Activated naive CD8-positive, alpha-beta T cell (primary cell): ENCODE results near the gene TRPM4.
"Not testable (repeated sequence)": the region's sequence is repeated elsewhere in the genome, so short reads cannot be mapped to it uniquely, and the experiment has no call there.

Experiments used
- H3K27ac Mint-ChIP-seq: one replicate; pipeline ENCODE4 v1.8.0; 2021; ENCODE audit warnings: mixed read lengths
- H3K27me3 Mint-ChIP-seq: one replicate; pipeline ENCODE4 v1.8.0; 2021; ENCODE audit warnings: mixed read lengths
- H3K36me3 Mint-ChIP-seq: one replicate; pipeline ENCODE4 v1.8.0; 2021; ENCODE audit warnings: mixed read lengths
- H3K4me1 Mint-ChIP-seq: one replicate; pipeline ENCODE4 v1.8.0; 2021; ENCODE audit warnings: low read depth, mixed read lengths
- H3K4me3 Mint-ChIP-seq: one replicate; pipeline ENCODE4 v1.8.0; 2021; ENCODE audit warnings: mild to moderate bottlenecking, mixed read lengths
- H3K9me3 Mint-ChIP-seq: one replicate; pipeline ENCODE4 v1.8.0; 2021; ENCODE audit warnings: low read depth, mixed read lengths

Gene TRPM4

GRCh38 chr19:49136771-49137171 lies 20.8 kb upstream of the TRPM4 start:
- no peak overlapping the region for H3K27ac Mint-ChIP-seq
- peaks cover 19% of the 10 kb centered on the region for H3K4me1 Mint-ChIP-seq
- no peak overlapping the region for H3K4me3 Mint-ChIP-seq
- no peaks in the 10 kb centered on the region for H3K9me3 Mint-ChIP-seq
- H3K36me3 Mint-ChIP-seq, result no peaks in the 10 kb centered on the region
- peaks cover 3% of the 10 kb centered on the region for H3K27me3 Mint-ChIP-seq

GRCh38 chr19:49140951-49141350 lies 16.6 kb upstream of the TRPM4 start:
- peaks cover 10% of the 10 kb centered on the region for H3K27me3 Mint-ChIP-seq
- no peaks in the 10 kb centered on the region for H3K9me3 Mint-ChIP-seq
- H3K4me1 Mint-ChIP-seq, result peaks cover 18% of the 10 kb centered on the region
- H3K27ac Mint-ChIP-seq, result no peak overlapping the region
- H3K4me3 Mint-ChIP-seq, result no peak overlapping the region
- no peaks in the 10 kb centered on the region for H3K36me3 Mint-ChIP-seq

GRCh38 chr19:49141352-49141751 lies 16.2 kb upstream of the TRPM4 start:
- Mint-ChIP-seq H3K9me3 (no peaks in the 10 kb centered on the region), H3K27ac (no peak overlapping the region), H3K27me3 (peaks cover 10% of the 10 kb centered on the region), H3K36me3 (no peaks in the 10 kb centered on the region), H3K4me3 (peak overlapping the region; percentile 18), H3K4me1 (peaks cover 18% of the 10 kb centered on the region)

- peaks cover 18% of the 10 kb centered on the region for H3K4me1 Mint-ChIP-seq
- H3K4me3 Mint-ChIP-seq, result peak overlapping the region; percentile 77
- H3K36me3 Mint-ChIP-seq, result no peaks in the 10 kb centered on the region
- H3K27me3 Mint-ChIP-seq, result peaks cover 15% of the 10 kb centered on the region
- no peaks in the 10 kb centered on the region for H3K9me3 Mint-ChIP-seq
- no peak overlapping the region for H3K27ac Mint-ChIP-seq
Measured at GRCh38 chr19:49142866-49143335, 14.7 kb upstream of the TRPM4 start.

GRCh38 chr19:49145573-49146407 lies 11.8 kb upstream of the TRPM4 start:
- H3K4me1 Mint-ChIP-seq, result peaks cover 28% of the 10 kb centered on the region
- peaks cover 21% of the 10 kb centered on the region for H3K27me3 Mint-ChIP-seq
- no peaks in the 10 kb centered on the region for H3K9me3 Mint-ChIP-seq
- peak overlapping the region; percentile 68 for H3K4me3 Mint-ChIP-seq
- H3K27ac Mint-ChIP-seq, result no peak overlapping the region
- H3K36me3 Mint-ChIP-seq, result no peaks in the 10 kb centered on the region

GRCh38 chr19:49146408-49146770 lies 11.2 kb upstream of the TRPM4 start:
- H3K27ac Mint-ChIP-seq, H3K4me3 Mint-ChIP-seq, H3K36me3 Mint-ChIP-seq, H3K9me3 Mint-ChIP-seq: not testable (repeated sequence)
- Mint-ChIP-seq H3K27me3 (peaks cover 22% of the 10 kb centered on the region), H3K4me1 (peaks cover 28% of the 10 kb centered on the region)

GRCh38 chr19:49148044-49148682 lies 9.4 kb upstream of the TRPM4 start:
- peak overlapping the region; percentile 73 for H3K4me3 Mint-ChIP-seq
- H3K27me3 Mint-ChIP-seq, result peaks cover 27% of the 10 kb centered on the region
- no peaks in the 10 kb centered on the region for H3K36me3 Mint-ChIP-seq
- H3K4me1 Mint-ChIP-seq, result peaks cover 26% of the 10 kb centered on the region
- H3K27ac Mint-ChIP-seq, result peak overlapping the region; percentile 54
- no peaks in the 10 kb centered on the region for H3K9me3 Mint-ChIP-seq

GRCh38 chr19:49148784-49149651 lies 8.6 kb upstream of the TRPM4 start:
- Mint-ChIP-seq H3K4me3 (peak overlapping the region; percentile 73), H3K4me1 (peaks cover 26% of the 10 kb centered on the region), H3K36me3 (no peaks in the 10 kb centered on the region), H3K9me3 (no peaks in the 10 kb centered on the region), H3K27me3 (peaks cover 31% of the 10 kb centered on the region), H3K27ac (no peak overlapping the region)

GRCh38 chr19:49149652-49150105 lies 7.9 kb upstream of the TRPM4 start:
- Mint-ChIP-seq H3K4me1 (peaks cover 26% of the 10 kb centered on the region), H3K27me3 (peaks cover 37% of the 10 kb centered on the region), H3K4me3 (peak overlapping the region; percentile 69), H3K36me3 (no peaks in the 10 kb centered on the region), H3K27ac (no peak overlapping the region), H3K9me3 (no peaks in the 10 kb centered on the region)

- peaks cover 26% of the 10 kb centered on the region for H3K4me1 Mint-ChIP-seq
- H3K27me3 Mint-ChIP-seq, result peaks cover 37% of the 10 kb centered on the region
- H3K36me3 Mint-ChIP-seq, result no peaks in the 10 kb centered on the region
- no peaks in the 10 kb centered on the region for H3K9me3 Mint-ChIP-seq
- peak overlapping the region; percentile 54 for H3K27ac Mint-ChIP-seq
- peak overlapping the region; percentile 69 for H3K4me3 Mint-ChIP-seq
Measured at GRCh38 chr19:49150106-49150943, 7.3 kb upstream of the TRPM4 start.

- H3K27me3 Mint-ChIP-seq, result peaks cover 36% of the 10 kb centered on the region
- no peak overlapping the region for H3K27ac Mint-ChIP-seq
- H3K4me1 Mint-ChIP-seq, result peaks cover 22% of the 10 kb centered on the region
- no peaks in the 10 kb centered on the region for H3K36me3 Mint-ChIP-seq
- H3K9me3 Mint-ChIP-seq, result no peaks in the 10 kb centered on the region
- H3K4me3 Mint-ChIP-seq, result peak overlapping the region; percentile 10
Measured at GRCh38 chr19:49150944-49151243, 6.7 kb upstream of the TRPM4 start.

- H3K27ac Mint-ChIP-seq, result no peak overlapping the region
- H3K9me3 Mint-ChIP-seq, result no peaks in the 10 kb centered on the region
- peaks cover 22% of the 10 kb centered on the region for H3K4me1 Mint-ChIP-seq
- H3K4me3 Mint-ChIP-seq, result peak overlapping the region; percentile 62
- H3K27me3 Mint-ChIP-seq, result peaks cover 38% of the 10 kb centered on the region
- H3K36me3 Mint-ChIP-seq, result no peaks in the 10 kb centered on the region
Measured at GRCh38 chr19:49151267-49152118, 6.1 kb upstream of the TRPM4 start.

GRCh38 chr19:49152119-49152550 lies 5.5 kb upstream of the TRPM4 start:
- peaks cover 22% of the 10 kb centered on the region for H3K4me1 Mint-ChIP-seq
- H3K36me3 Mint-ChIP-seq, result no peaks in the 10 kb centered on the region
- H3K27ac Mint-ChIP-seq, result no peak overlapping the region
- H3K27me3 Mint-ChIP-seq, result peaks cover 34% of the 10 kb centered on the region
- H3K4me3 Mint-ChIP-seq, result peak overlapping the region; percentile 62
- H3K9me3 Mint-ChIP-seq, result no peaks in the 10 kb centered on the region
